Stimulated activated CD4-positive, alpha-beta T cell treated with anti-CD3 and anti-CD28 coated beads, Interleukin-15, amount 100 ng/mL, for 24 hours (primary cell): Measurements from ENCODE around the gene DDR2.

ENCODE experiments used
- DNase-seq: peaks from one replicate; pipeline ENCODE4 v3.0.0-alpha.2; 2020

Gene DDR2

DNA sequence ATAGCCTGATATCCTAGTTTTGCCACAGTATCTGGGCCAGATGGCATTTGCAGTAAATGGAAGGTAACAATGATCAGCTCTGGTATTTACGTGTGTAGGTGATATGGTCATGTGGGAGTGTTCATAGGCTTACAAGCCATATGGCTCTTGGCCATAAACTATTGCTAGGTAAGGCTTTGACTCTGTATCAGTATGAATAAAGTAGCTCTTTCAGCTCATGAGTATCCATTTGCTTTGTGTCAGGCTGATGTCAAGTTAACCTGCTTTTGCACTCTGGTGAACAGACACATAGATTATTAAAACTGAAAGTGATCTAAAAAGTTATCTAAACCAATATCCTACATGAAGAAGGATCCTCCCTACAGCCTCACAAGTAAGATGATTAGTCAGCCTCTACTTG lies 69.0 kb downstream of the DDR2 start:
- DNase-seq, result no peak

DNA sequence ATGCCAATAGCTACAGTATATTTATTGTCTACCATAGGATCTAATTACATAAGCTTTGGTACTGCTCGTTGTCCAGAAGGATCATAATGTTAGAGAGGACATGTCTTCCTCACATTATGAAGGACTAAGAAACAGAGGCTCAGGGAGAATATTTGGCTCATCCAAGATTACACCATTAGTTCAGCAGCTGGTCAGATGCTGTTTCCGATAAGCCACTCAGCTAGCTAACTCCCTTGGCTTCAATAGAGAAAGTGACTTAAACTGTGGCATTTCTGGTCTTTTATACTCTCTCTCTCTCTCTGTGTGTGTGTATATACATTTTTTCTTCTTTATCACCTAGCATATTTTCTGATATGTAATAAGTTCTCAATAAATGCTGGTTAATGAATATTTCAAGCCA lies 70.4 kb downstream of the DDR2 start:
- no peak for DNase-seq

- no peak for DNase-seq
Measured at GRCh38 chr1:162703708-162704107, 71.4 kb downstream of the DDR2 start.

DNA sequence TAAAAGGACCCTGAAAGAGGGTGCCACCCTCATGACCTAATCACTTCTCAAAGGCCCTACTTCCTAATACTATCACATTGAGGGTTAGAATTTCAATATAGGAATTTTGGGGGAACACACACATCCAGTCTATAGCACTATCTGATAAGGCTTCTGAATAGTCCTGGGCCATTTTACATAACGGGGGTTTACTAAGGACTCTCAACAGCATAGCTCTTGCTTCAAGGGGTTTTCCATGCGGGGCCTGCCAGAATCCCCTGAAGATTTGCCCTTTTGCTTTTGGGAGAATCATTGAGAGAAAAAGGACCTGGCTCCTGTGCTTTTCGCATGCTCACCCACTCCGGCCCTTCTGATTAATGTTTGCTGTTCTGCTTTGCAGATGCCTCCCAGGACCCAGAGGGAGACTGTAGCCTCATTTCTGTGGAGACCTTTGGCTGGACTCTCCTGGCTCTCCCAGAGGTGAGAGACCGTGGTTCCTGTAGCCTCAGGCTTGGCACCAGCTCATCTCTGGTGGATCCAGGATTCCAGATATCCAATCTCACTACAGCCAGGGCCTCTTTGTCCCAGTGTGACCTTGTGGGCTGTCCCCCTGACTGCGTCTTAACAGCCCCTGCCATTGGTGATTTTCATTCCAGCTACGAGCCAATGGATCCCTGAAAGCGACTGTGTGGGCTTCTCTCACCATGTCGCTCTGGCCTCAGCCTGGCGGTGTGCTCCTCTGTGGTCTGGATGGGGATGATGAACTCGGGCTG lies 72.6 kb downstream of the DDR2 start:
- DNase-seq, result no peak

GRCh38 chr1:162706003-162706402 lies 73.7 kb downstream of the DDR2 start:
- DNase-seq, result no peak

- DNase-seq, result no peak
Measured at GRCh38 chr1:162706606-162707005, 74.3 kb downstream of the DDR2 start.

GRCh38 chr1:162708286-162708685 lies 76.0 kb downstream of the DDR2 start:
- DNase-seq, result no peak

DNA sequence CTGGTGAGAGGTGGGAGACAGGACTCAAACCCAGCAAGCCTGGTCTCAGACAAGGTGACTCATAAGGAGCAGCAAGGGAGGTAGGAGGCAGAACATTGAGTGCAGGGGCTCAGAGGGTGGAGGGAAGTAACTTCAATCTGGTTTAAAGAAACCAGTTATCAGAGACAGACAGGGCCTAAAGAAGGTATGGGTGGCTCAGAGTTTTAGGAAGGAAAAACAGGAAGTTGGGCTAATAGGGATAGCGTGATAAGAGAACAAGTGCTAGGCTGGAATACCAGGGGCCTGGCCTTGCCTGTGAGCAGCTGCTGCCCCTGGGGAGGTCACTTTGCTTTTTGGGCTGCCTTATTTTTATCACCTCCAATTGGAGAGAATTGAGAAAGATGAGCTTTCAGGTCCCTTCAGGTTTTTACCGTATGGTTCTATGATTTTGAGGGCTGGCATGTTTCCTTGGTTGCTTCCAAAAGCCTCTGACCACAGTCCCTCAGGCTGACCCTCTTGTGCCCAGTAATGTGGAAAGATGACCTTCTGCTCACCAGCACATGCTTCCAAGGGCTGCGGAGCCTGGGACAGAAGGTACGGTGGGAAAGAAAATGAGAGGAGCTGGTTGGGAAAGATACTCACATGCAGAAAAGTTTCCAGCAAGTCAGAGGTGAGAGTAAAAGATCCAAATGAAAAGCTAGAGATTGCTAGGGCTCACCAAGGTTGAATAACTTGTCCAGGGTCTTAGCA lies 77.0 kb downstream of the DDR2 start:
- DNase-seq, result no peak

GRCh38 chr1:162709870-162710269 lies 77.6 kb downstream of the DDR2 start:
- DNase-seq, result no peak

DNA sequence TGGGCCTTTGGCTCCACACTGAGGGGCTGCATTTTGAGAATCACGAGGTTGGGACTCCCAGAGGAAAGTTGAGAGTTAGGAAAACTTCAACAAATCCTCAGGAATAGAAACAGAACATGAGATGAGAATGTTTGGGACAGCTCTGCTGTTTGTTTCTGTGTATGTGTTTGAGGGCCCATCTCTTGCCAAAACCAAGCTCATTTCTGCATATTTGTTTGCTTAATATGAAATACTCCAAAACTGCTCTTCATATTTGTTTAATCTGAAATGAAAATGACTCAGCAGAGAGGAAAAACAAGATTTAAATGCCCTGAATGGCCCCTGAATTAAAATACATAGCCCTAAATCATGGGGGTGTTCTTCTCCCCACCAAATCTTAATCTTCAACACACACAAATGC lies 78.1 kb downstream of the DDR2 start:
- DNase-seq, result no peak

GRCh38 chr1:162710780-162711465 lies 78.7 kb downstream of the DDR2 start:
- no peak for DNase-seq

- no peak for DNase-seq
Measured at GRCh38 chr1:162712317-162713029, 80.2 kb downstream of the DDR2 start.

- DNase-seq, result no peak
Measured at GRCh38 chr1:162716123-162716522, 83.9 kb downstream of the DDR2 start.

- no peak for DNase-seq
Measured at GRCh38 chr1:162716552-162716951, 84.3 kb downstream of the DDR2 start.

DNA sequence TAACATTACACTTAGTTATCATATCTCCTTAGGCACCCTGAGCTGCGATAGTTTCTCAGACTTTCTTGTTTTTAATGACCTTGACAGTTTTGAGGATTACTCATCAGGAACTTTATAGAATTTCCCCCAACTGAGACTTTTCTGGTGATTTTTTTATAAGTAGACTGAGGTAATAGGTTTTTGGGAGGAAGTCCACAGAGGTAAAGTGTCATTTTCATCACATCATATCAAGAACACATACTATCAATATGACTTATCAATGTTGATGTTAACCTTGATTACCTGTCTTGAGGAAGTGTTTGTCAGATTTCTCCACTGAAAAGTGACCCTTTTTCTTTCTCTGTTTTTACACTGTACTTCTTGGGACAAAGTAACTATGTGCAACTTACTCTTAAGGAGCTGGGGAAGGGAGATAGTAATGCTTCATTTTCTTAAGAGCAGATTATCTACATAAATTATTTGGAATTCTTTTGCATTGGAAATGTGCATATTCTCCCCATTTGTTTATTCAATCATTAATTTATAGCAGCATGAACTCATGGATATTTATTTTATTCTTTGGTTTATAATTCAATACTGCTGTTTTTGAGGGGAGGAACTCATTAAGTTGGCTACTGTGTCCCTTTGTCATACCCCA lies 85.4 kb downstream of the DDR2 start:
- no peak for DNase-seq

DNA sequence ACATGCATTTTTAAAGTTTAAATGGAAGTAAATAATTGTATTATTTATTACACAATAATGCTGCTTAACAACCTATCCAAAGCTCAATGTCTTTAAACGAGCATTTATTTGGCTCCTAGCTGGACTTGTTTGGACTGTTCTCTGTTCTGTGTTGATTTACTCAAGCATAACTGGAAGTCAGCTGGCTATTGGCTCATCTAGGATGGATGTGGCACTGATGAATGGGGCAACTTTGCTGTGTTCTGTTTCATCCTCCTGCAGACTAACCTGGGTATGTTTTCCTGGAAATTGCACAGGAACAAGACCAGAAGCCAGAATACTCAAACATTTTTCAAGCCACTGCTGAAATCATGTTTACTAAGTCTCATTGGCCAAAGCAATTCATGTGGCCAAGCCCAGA lies 87.4 kb downstream of the DDR2 start:
- no peak for DNase-seq

- DNase-seq, result no peak
Measured at GRCh38 chr1:162720996-162721395, 88.7 kb downstream of the DDR2 start.

DNA sequence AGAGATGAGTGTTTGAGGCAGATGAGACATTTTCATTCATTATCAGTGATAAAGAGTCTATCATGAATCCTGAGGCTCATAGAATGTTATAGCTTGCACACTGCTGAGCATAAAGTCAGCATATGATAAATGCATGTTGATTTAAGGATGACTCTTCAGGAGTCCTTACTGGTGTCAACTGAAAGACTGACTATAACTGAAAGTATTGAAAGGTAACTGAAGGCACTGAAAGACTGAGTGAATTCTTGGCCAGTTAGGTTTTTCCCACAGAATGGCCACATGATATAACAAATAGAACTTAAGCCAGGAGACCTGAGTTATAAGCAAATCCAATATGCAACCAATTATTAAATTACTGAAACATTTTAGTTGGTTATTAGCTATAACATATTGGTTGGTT lies 89.2 kb downstream of the DDR2 start:
- DNase-seq, result no peak

GRCh38 chr1:162722036-162722435 lies 89.8 kb downstream of the DDR2 start:
- no peak for DNase-seq

DNA sequence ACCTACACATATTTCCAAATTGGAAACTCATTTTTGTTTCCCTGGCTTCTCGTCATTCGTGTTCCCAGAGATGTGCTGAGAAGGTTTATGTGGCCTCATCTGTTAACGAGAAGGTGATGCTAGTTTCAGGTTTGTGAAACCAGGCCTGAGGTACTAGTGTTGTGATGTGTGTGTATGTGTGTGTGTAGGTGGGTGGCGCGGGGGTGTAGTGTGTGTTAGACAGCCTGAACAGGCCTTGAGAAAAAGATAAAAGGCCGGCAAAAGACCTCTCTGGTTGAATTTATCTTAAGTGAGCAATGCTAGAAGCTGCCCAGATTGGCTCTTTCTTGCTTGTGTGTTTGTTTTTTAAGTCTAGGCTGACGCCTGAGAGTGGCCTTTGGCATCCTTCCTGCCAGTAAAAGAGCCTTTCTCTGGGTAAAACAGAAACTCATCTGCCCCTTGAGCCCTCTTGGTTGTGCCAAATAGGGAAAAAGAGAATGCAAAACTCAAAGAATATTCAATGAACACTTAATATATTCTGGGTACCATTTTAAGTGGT lies 92.4 kb downstream of the DDR2 start:
- DNase-seq, result no peak

GRCh38 chr1:162725301-162725837 lies 93.1 kb downstream of the DDR2 start:
- DNase-seq, result no peak

DNA sequence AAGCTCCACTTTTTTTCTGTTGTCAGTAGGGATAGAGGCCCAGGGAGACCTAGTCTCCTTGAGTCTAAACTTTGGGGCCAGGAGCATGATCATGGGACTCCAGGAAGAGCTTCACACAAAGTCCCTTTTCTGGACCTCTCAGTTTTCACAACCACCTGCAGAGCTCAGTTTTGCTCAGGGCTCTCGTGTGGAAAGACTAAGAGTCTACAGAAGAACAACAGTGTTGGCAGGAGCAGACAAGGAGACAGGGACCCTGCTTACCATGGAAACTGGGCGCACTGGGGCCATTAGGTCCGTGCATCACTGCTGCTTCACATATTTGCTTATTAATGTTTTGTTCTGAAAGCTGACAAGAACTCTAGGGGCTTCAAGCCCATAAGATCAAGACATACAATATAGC lies 94.3 kb downstream of the DDR2 start:
- no peak for DNase-seq
